Stimulated activated CD4-positive, alpha-beta T cell treated with anti-CD3 and anti-CD28 coated beads, Interleukin-1b, Interleukin-23, amount 100 ng/mL, for 4 hours (primary cell): ENCODE measurements around the gene NADK2.
A peak's percentile ranks its signal among the peaks of the same experiment; 100 is the strongest.

ENCODE experiments used
- DNase-seq, 2 donors: peaks; one replicate each; pipeline ENCODE4 v3.0.0-alpha.2; 2020; ENCODE audit warnings: low read depth in 2 of 2

The NADK2 gene

DNA sequence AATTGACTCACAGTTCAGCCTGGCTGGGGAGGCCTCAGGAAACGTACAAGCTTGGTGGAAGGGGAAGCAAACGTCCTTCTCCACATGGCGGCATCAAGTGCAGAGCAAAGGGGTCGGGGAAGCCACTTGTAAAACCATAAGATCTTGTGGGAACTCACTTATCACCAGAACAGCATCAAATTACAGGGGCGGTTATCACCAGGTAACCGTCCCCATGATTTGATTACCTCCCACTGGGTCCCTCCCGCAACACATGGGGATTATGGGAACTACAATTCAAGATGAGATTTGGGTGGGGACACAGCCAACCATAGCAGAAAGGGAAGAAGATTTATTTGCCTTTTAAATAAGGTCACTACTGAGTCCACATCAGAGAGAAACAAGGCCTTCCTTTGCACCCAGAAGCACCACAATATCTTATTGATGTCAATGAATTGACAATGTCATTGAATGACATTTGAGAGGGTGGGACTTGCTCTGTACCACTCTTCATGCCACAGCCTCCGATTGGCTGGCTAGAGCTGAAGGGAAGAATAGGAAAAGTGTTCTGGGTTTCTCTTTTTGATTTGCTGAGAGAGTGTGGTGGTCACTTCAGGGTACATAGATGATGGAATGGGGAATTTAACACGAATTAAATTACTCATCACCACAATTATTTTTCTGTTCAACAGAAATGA, 78.8 kb downstream of the NADK2 start:
- DNase-seq: no peak

DNA sequence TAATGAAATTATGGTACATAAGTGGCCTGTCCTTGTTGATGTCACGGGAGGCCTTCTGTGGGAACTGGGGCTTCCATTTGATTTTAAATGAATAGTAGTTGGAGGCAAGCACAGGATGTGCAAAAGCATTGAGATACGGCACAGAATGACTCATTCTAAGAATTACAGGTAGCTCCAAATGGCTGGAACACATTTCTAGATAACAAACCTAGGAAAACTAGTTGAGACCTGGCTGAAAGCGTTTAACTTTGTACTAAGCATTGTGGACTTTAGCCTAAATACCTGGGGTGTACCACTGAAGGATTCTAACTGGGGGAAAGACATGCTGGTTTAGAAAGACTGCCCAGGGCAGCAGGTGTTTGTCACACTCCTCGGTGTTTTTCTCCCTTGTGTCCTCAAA, 80.4 kb downstream of the NADK2 start:
- DNase-seq: no peak

DNA sequence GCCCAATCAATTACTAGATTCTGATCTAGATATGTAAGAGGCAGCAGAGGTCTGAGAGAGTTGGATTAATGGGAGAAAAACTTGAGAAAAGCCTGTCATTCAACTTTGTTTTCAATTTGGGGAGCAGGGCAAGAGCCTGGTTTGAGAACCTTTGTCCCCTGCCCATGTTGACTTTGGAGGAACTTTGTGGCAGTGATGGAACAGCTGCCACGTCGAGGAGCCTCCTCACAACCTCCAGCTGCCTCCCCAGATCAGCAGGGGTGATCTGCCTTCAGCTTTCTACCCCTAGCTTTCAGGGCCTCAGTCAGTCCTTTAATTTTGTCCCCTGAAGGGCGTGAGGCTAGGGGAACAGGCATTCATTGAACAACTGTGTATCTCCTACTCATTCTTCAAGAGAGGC, 81.1 kb downstream of the NADK2 start:
- DNase-seq: no peak

DNA sequence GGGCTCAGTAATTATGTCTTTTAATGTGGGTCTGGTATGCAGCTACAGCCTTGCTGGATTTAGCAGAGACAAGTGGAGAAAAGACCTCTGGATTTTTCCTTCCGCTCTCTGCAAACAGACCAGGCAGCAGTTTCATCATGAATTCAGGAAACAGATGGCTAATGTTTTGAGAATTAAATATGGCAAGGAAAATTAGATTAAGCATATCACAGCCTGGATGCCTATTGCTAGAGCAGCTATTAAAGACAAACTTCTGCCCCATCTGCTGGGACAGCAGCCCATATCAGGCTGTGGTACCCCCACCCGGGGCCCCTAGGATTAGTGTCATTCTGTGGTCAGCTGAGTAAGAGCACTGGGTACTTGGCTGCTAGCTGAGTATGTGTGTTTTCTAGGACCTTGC, 83.6 kb downstream of the NADK2 start:
- no peak for DNase-seq

DNA sequence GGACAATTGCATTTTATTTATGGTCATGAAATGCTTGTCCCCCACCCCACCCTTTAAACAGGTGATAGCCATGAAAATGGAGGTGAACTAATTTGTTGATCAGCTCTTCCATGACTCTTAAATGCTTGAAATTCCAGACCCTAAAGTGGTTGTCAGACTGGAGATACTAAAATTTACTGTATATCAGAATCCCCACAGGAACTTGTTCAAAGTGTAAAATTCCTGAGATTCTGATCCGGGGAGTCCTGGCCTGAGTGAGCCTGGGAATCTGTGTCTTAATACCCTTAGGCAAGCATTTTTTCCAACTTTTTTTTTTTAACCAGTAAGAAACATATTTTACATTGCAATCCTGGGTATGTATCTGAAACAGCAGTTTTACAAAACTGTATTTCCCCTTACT, 85.1 kb downstream of the NADK2 start:
- DNase-seq: no peak

DNA sequence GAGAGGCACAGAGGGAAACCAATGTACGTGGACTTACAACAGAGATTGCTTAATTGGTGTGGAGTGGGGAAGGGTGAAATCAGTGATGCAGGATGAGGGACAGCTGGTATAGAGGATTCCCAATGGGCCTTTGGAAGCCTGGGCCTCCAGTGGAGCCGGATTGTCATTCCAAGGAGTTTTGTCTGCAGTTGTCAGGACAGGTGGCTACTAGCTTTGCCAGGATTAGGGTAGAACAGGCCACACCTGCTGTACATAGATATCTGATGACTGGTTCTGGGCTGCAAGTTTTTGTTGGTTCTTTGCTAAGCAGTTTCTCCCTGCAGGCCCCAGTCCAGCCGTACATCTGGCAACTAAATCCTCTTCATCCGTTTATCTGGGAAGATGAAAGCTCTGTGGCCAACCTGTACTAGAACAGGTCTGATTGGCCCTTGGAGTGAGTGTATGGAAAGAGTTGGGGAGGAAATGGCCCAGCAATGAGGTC, 85.6 kb downstream of the NADK2 start:
- DNase-seq: no peak

DNA sequence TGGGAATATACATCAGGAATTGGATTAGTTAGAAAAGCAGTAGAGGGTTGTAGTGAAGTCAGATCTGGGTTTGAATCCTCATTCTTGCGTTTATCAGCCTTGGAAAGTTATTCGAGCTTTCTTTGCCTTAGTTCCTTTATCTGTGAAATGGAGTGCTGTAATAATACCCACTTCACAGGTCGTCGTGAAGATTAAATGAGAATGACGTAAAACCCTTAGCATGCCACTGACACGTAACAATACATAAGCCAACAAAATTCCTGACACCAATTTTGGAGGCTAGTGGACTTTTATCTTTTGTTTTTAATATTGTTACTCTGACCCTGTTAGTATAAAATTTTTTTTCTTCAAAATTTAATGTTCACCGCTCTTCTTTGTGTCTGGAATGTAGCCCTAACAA, 86.4 kb downstream of the NADK2 start:
- DNase-seq: no peak

DNA sequence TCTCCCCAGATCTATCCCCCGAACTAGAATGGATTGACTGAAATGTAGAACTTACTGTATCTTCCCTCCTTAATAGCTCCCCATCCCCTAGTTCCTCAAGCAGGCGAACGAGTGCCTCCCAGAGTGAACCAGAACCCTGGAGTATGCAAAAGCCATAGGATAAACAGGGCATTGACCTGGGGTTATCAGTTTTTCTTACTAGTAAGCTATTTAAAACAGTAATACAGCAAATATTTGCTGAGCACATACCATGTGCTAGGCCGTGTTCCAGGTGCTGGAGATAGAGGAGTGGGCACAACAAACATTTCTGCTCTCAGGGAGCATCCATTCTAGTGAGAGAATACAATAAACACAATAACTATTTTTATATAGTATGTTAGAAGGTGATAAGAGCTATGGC, 88.0 kb downstream of the NADK2 start:
- no peak for DNase-seq

DNA sequence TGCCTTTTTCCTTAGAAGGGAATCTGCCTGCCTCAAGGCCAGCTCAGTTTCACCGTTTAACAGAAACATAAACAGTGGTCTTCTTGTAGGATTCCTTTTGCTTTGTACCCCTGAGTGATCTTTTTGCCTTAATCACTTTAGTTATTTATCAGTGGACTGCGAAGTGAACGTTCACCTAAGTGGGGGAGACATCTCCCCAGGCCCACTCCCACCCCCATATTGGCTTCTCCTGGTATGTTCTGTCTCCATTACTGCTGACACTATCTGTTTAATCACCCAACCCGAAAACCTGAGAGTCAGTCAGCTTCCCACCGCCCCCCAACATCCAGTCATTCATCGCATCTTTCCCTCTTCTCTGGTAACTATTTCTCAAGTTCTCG, 88.4 kb downstream of the NADK2 start:
- DNase-seq: no peak

DNA sequence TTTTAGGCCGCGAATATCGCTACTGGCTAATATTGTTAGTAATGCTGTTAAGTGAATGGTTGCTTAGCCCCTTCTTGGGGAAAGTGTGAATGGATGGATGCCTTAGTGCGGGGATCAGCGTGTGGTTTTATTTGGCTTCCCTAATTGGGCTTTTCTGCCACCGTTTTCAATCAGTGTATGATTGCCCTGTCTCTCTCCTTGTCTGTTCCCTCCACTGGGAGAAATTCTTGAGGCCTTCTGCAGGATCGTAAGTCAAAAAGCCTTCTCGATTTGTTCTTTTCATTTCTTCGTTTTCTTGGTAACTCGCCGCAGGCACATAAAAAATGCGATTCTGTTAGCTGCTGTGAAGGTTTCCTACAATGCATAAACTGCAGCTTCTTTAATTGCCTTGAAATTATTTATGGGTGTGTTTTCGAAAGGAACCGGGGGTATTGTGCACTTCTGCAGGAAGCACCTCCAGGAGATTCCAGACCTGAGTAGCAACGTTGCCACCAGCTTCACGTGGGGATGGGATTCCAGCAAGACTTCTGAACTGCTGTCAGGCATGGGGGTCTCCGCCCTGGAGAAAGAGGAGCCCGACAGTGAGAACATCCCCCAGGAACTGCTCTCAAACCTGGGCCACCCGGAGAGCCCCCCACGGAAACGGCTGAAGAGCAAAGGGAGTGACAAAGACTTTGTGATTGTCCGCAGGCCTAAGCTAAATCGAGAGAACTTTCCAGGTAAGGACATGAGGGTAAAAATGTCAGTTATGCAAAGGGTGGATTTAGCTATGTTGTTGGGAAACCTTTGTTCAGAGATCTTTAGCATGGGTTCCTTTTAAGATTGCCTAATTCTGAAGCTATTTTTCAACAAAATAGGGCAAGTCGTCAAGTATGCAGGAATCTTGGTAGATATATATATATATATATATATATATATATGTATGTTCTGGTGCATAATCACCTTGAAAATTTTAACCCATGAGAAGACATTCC, 89.1 kb downstream of the NADK2 start:
- no peak for DNase-seq

DNA sequence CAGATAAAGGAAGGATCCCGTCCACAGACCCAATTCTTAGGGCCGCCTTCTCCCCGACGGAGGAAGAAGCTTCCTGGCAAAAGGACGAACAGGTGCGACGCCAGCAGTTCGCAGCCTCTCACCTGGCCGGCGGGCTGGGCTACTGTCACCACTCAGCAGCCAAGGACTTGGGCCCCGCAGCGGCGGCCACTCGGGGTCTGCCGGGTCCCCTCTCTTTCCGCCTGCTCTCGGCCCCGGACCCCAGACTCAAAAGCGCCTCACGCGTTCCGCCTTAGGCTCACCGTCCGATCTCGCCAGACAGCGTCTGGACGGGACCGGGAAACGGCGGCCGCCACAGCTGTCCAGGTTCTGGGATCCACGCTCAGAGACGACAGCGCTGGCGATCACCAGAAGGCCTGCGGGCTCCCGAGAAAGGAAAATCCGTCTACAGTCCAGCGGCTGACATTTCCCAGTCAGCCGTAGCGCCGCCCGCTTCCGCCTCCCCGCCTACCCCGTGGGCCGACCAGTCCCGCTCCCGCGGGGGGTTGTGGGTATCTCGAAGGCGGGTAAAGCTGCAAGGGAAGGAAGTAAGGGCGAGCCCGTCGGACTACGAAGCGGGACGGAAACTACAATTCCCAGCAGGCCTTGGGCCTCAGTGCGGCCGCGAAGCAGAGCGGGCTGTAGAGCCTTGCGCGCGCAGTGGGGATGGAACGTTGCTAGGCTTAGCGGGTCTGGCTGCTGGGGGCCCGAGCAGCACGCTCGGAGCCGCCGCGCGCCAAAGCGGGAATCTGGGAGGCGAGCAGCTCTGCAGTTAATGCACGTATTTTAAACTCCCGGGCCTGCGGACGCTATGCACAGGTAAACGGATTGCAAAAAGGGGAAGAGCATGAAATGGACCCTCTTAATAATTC, 90.0 kb downstream of the NADK2 start, which contains the start of the genes LMBRD2 and SKP2:
Gene LMBRD2, minus strand, starts transcription at position 454 of the 890 bp plus-strand sequence. CDS start 8,538 bp downstream, outside the sequence.
Gene SKP2, plus strand, starts transcription at position 678 of the 890 bp plus-strand sequence. Its CDS starts 152 bp downstream, at position 830.
- DNase-seq: peak; percentile 92 to 93

DNA sequence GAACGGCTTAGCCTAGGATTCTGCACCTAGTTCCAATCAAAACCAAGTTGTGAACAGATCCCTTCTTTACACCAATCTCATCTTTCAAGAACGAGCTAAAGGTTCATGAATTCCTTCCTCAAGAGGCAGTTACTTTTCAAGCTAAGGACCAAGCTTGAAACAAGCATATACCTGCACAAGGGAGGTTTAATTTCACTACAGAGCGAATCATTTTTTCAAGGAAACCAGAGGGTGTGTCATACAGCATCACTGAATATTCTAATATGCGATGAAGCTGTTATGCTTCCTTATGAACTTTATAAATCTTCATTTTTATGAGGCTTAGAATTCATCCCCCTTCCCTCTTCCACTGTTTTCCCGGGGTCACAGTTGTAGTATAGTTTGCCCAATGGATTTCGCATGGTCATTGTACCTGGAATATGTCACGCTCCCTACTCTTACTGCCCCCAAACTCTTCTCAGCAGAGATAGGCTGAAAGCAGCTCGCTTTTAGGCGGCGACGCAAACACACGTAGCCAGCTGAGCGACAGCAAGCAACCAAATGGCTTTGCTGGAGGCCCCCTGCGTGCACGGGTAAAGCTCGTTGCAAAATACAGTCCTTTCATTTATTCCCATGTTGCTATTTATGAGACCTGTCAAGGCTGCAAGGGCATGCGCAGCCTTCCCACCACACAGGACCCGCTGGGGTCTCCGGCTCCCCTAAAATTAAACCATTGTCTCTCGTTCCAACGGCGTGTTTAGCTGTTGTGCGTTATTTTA, 90.9 kb downstream of the NADK2 start:
- DNase-seq: peak in 1 of 2 donors; percentile 24

DNA sequence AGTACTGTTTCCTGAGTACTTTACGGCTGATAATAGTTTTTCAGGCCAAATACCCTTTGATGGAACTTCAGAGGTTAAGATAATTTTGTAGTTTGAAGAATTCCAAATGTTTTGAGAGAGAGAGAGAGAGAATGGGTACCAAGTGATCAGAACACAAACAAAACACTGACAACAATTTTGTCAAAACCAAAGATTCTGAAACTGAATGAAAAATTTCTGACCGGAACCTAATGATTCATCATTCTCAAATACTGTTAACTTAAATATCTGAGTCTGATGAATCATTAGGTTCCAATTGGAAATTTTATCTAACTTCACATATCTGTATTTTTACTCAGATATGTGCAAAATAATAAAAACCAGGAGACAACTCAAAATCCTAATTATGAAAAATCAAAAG, 94.0 kb downstream of the NADK2 start:
- DNase-seq: no peak

DNA sequence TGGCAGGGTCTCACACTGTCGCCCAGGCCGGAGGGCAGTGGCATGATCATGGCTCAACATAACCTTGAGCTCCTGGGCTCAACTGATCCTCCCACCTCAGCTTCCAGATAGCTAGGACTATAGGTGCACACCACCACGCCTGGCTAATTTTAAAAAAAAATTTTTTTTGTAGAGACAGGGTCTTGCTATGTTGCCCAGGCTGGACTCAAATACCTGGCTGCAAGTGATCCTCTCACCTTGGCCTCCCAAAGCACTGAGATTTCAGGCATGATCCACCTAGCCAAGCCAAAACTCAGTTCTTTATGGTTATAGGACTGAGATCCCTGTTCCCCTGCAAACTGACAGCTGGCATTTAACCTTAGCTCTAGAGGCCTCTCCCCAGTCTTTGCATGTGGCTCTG, 95.3 kb downstream of the NADK2 start:
- no peak for DNase-seq

DNA sequence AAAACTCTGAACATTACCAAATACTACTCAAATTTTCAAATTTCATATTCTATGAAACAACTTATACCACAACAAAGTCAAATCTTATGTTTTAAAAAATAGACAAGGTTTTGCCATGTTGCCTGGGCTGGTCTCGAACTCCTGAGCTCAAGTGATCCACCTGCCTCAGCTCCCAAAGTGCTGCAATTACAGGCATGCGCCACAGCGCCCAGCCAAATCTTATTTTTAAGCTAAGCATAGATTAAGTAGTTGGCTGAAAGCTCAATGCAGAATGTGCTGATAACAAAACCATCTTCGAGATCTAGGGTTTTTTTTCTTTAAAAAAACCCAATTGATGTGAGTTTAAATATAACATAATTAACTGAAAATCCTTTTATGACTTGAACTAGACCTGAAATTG, 96.4 kb downstream of the NADK2 start:
- DNase-seq: no peak
